GM15510 (cell line): ENCODE results near the gene OR4X2.

Source experiments
- POLR2A ChIP-seq: IDR thresholded peaks from 3 replicates; pipeline ENCODE4 v1.6.1; 2011; ENCODE audit warnings: borderline replicate concordance; ENCODE audit not compliant: insufficient read length; ENCODE audit errors: extremely low read depth

The OR4X2 gene

GRCh38 chr11:48244804-48245203 is at the start of gene OR4X2:
TSS of gene OR4X2 (plus strand) at chr11:48245104. CDS start at chr11:48245104, 0 bp downstream.
- TF ChIP-seq POLR2A: no peak

GRCh38 chr11:48207881-48208280 is 37.0 kb upstream of the OR4X2 start:
- TF ChIP-seq POLR2A: no peak

- no peak for TF ChIP-seq POLR2A
Measured at GRCh38 chr11:48210052-48210451, 34.9 kb upstream of the OR4X2 start.

- TF ChIP-seq POLR2A: no peak
Measured at GRCh38 chr11:48216510-48216909, 28.4 kb upstream of the OR4X2 start, which contains the start of gene OR4B1. TSS of gene OR4B1 (plus strand) at chr11:48216810. CDS start at chr11:48216810, 0 bp downstream.

- no peak for TF ChIP-seq POLR2A
Measured at GRCh38 chr11:48228761-48229160, 16.1 kb upstream of the OR4X2 start.

GRCh38 chr11:48237727-48238126 is 7.2 kb upstream of the OR4X2 start:
- TF ChIP-seq POLR2A: no peak

GRCh38 chr11:48242501-48242900 is 2.4 kb upstream of the OR4X2 start:
- TF ChIP-seq POLR2A: no peak

- TF ChIP-seq POLR2A: no peak
Measured at GRCh38 chr11:48248902-48249301, 4.0 kb downstream of the OR4X2 start.

GRCh38 chr11:48261600-48261999 is 16.7 kb downstream of the OR4X2 start:
- no peak for TF ChIP-seq POLR2A

GRCh38 chr11:48263423-48263911 is 18.6 kb downstream of the OR4X2 start, which contains the start of gene OR4X1:
TSS of gene OR4X1 (plus strand) at chr11:48263861. CDS start at chr11:48263861, 0 bp downstream.
- TF ChIP-seq POLR2A: no peak

GRCh38 chr11:48270621-48271020 is 25.7 kb downstream of the OR4X2 start:
- TF ChIP-seq POLR2A: no peak

- TF ChIP-seq POLR2A: no peak
Measured at GRCh38 chr11:48272606-48273005, 27.7 kb downstream of the OR4X2 start.
